ENCODE results near the gene LYZ.

Gene LYZ

GRCh38 chr12:69351462-69352236, 3.5 kb downstream of the LYZ start:
- TF ChIP-seq CTCF (IDR thresholded peaks at IDR 0.05) = no peak

- TF ChIP-seq CTCF (IDR thresholded peaks at IDR 0.05) = no peak
Observed at GRCh38 chr12:69352904-69353303, 4.7 kb downstream of the LYZ start.

- no peak for TF ChIP-seq CTCF (IDR thresholded peaks at IDR 0.05)
Observed at GRCh38 chr12:69354172-69354555, 6.0 kb downstream of the LYZ start.

- no peak for TF ChIP-seq CTCF (IDR thresholded peaks at IDR 0.05)
Observed at GRCh38 chr12:69354556-69355187, 6.5 kb downstream of the LYZ start.

GRCh38 chr12:69355363-69356028, 7.3 kb downstream of the LYZ start:
- no peak for TF ChIP-seq CTCF (IDR thresholded peaks at IDR 0.05)

- no peak for TF ChIP-seq CTCF (IDR thresholded peaks at IDR 0.05)
Observed at GRCh38 chr12:69359531-69360347, 11.6 kb downstream of the LYZ start, which contains the start of gene YEATS4. YEATS4 (plus strand) TSS chr12:69359743; CDS start chr12:69359973, 230 bp downstream.

- no peak for TF ChIP-seq CTCF (IDR thresholded peaks at IDR 0.05)
Observed at GRCh38 chr12:69360348-69360672, 12.1 kb downstream of the LYZ start.

Data from LNCAP (cell line).